HTERT RPE-1 (cell line): ENCODE data around the gene FAM216A.

ENCODE experiments used
- in situ Hi-C: fragments of 300-500 bp; cut with MboI; formaldehyde crosslinking; loops from 4 replicates; pipeline ENCODE4 v1.14.3; 2020; ENCODE audit warnings: low sequenced_read_pairs

The FAM216A gene

GRCh38 chr12:110537605-110538409 lies 69.2 kb downstream of the FAM216A start:
- in situ Hi-C loops, result no loop called here

- in situ Hi-C loops, result no loop called here
Measured at GRCh38 chr12:110538869-110539622, 70.4 kb downstream of the FAM216A start.
